ENCODE results near the gene TSPYL2.

TSPYL2 gene

DNA sequence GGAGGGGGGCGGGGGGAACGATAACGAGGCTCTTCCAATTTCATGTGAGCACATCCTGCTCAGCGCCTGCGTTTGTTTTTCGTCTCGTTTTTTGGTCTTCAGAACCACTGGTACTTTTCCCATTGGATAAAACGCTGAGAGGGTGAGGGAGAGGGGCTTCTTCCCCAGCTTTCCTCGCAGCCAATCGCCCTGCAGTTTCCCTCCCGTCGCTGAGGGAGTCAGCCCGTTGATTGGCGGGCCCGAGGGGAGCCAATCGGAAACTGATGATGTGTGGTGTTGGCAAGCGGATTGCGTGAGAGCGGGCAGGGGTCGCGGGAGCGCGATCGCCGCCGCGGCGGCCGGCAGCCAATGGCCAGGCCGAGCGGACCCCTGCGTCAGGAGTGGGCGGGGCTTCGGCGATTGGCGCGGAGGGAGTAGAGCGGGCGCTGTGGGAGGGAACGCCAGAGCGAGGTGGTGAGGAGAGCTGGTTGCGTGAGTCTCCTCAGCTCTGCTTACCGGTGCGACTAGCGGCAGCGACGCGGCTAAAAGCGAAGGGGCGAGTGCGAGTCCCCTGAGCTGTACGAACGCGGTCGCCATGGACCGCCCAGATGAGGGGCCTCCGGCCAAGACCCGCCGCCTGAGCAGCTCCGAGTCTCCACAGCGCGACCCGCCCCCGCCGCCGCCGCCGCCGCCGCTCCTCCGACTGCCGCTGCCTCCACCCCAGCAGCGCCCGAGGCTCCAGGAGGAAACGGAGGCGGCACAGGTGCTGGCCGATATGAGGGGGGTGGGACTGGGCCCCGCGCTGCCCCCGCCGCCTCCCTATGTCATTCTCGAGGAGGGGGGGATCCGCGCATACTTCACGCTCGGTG is at the start of gene TSPYL2:
Gene TSPYL2, plus strand, starts transcription at position 443 of the 848 bp plus-strand sequence. Its CDS starts 132 bp downstream, at position 575.
- H3K4me3 ChIP-seq (replicated peaks in 1 of 2; ENCODE audit: low read depth in 2 of 2, low read length in 2 of 2), result peak within 1 kb of the TSS; percentile 70 to 72
- DNase-seq (ENCODE audit: low read depth in 2 of 2), result peak; percentile 94 to 98
- TF ChIP-seq, protein P1, sequence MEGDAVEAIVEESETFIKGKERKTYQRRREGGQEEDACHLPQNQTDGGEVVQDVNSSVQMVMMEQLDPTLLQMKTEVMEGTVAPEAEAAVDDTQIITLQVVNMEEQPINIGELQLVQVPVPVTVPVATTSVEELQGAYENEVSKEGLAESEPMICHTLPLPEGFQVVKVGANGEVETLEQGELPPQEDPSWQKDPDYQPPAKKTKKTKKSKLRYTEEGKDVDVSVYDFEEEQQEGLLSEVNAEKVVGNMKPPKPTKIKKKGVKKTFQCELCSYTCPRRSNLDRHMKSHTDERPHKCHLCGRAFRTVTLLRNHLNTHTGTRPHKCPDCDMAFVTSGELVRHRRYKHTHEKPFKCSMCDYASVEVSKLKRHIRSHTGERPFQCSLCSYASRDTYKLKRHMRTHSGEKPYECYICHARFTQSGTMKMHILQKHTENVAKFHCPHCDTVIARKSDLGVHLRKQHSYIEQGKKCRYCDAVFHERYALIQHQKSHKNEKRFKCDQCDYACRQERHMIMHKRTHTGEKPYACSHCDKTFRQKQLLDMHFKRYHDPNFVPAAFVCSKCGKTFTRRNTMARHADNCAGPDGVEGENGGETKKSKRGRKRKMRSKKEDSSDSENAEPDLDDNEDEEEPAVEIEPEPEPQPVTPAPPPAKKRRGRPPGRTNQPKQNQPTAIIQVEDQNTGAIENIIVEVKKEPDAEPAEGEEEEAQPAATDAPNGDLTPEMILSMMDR (IDR thresholded peaks at IDR 0.05; ENCODE audit: low read depth, low read length), result no peak

GRCh38 chrX:53036149-53036548 is 46.0 kb upstream of the TSPYL2 start:
- no peak overlapping the region for H3K4me3 ChIP-seq (replicated peaks in 1 of 2; ENCODE audit: low read depth in 2 of 2, low read length in 2 of 2)
- TF ChIP-seq, protein P1 (IDR thresholded peaks at IDR 0.05; ENCODE audit: low read depth, low read length), result no peak
- DNase-seq (ENCODE audit: low read depth in 2 of 2), result no peak

DNA sequence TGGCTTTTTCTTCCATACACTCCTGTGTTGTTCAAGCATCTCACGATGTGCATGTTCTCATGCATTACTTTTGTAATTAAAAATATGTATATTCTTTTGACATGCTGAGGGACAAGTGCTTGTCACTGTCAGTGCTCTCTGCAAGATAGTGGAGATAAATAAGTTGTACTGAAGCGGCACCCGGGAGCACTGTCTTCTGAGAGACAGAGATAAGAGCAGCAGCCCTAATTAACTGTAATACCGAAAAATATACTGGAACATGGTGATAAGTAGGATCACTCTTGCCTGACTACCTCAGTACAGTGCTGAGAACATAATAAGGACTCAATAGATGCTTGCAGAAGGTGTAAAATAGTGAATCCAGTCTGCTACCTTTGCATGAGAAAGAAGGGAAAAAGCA is 42.9 kb upstream of the TSPYL2 start:
- TF ChIP-seq, protein P1 (IDR thresholded peaks at IDR 0.05; ENCODE audit: low read depth, low read length), result no peak
- no peak overlapping the region for H3K4me3 ChIP-seq (replicated peaks in 1 of 2; ENCODE audit: low read depth in 2 of 2, low read length in 2 of 2)
- no peak for DNase-seq (ENCODE audit: low read depth in 2 of 2)

DNA sequence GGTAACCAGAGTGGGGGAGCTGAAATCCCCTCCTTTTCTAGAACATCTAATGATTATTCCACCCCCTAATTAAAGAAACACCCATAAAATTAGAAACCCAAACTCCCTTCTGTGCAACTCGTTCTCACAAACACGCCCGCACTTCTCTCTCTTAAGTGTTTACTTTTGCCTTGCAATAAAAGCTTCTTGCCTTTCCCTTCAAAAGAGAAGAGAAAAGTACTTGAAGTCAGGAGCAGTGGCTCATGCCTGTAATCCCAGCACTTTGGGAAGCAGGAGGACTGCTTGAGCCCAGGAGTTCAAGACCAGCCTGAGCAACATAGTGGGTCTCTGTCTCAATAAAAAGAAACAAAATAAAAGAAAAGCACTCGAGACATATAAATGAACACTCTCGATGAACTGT is 37.2 kb upstream of the TSPYL2 start:
- DNase-seq (ENCODE audit: low read depth in 2 of 2), result no peak
- TF ChIP-seq, protein P1 (IDR thresholded peaks at IDR 0.05; ENCODE audit: low read depth, low read length), result no peak
- no peak overlapping the region for H3K4me3 ChIP-seq (replicated peaks in 1 of 2; ENCODE audit: low read depth in 2 of 2, low read length in 2 of 2)

GRCh38 chrX:53047228-53047627 is 34.9 kb upstream of the TSPYL2 start:
- TF ChIP-seq, protein P1 (IDR thresholded peaks at IDR 0.05; ENCODE audit: low read depth, low read length), result peak; percentile 26
- DNase-seq (ENCODE audit: low read depth in 2 of 2), result peak; percentile 15 to 16
- H3K4me3 ChIP-seq (replicated peaks in 1 of 2; ENCODE audit: low read depth in 2 of 2, low read length in 2 of 2), result no peak overlapping the region

- TF ChIP-seq, protein P1 (IDR thresholded peaks at IDR 0.05; ENCODE audit: low read depth, low read length), result no peak
- DNase-seq (ENCODE audit: low read depth in 2 of 2), result peak; percentile 63 to 81
- peak within 1 kb of the TSS; percentile 65 to 66 for H3K4me3 ChIP-seq (replicated peaks in 1 of 2; ENCODE audit: low read depth in 2 of 2, low read length in 2 of 2)
These were observed 33.7 kb upstream of the TSPYL2 start, which contains the start of gene GPR173 for GRCh38 chrX:53048169-53049126. Gene GPR173 (plus strand): TSS chrX:53048789. CDS start chrX:53076622, 27,833 bp downstream.
